ENCODE data around the gene TIAM2.
"Not testable (repeated sequence)": the region's sequence is repeated elsewhere in the genome, so short reads cannot be mapped to it uniquely, and the experiment has no call there.

Gene TIAM2

DNA sequence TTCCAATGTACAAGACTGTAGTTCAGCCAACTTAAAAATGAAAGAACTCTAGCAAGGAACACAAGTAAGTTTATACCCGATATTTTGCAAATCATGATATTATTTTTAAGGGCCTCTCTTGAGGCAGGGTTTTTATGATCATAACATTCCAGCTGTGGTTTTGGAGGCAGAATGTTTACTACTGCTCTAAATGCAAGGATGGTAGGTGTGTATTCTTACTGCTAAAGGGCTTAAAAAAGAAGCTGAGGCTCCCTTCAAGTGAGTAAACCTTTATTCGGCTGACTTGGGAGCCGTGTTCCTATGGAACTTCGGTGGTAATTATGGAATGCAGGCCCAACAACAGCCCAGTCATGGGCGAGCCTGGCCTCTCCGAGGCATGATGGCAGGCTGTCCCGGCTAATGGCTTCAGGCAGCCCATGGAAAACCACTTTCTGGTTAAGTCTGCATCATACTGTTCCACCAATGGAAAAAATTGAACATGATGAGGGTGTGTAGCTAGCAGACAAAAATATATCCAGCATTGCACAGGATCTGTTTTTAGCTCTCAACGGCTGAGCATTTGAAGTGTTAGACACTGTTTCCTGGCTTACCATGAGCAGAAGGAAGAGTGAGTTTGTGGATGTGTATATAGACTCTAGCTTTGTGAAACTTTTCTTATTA lies 111.5 kb downstream of the TIAM2 start:
- DNase-seq: no peak

DNA sequence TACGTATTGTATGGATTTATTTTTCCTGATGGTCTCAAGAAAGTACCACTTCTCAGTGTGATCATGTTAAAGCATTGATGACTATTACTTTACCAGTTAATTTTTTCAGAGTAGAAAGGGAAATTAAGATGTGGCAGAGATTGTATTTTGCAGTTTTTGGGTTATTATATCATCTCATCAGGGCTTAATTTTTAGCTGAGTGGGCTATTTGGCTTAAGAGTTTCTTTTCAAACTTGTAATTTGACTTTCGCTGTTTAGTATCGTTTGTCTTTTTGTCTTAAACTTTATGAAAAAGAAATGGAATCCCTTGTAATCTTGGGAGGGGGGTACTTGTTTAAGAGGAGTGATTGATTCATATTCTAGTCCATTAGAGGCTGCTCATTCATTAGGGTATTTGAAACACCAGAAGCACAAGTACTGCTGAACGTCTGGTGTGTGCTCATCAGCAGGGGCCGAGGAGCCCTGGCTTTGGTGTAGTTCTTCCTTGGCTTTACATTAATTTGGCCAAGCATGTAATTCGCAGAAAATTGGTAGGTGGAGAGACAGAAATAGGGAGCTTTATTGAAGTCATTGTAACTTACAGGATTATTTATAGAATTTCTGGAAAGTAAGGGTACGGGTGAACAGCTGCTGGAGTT lies 112.4 kb downstream of the TIAM2 start:
- no peak for DNase-seq

DNA sequence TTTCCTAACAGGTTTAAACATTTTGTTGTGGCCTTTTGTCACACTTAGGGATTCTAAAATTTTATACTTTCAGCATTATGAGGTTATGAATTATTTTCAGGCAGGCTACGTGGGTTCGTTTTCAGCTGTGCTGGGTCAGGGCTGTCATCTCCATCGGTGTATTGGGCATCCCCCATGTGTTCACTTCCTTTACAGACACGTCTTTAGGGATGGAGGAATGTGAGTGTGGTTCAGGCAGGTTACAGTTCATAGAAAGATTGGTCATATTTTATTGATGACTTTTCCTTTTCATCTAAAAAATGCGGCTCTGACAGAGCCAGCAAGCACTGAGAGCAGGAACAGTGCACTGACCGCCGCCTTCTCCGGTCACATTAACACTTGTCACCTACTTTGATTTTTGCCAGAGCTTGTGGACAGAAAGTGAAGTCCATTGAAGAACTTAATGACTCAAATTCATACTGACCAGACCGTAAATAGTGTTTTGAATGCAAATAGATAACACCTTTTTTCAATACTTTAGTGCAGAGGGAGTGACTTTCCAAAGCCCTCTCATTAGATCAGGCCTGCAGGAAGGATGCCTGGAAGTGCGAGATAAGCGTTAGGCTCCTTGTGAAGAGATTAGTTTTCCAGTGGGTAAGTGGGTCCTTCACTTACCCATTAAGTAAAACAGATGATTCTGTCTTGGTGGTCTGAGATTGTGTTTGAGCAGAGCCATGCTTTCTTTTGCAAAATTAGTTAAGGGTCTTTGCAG lies 113.1 kb downstream of the TIAM2 start:
- DNase-seq: no peak

DNA sequence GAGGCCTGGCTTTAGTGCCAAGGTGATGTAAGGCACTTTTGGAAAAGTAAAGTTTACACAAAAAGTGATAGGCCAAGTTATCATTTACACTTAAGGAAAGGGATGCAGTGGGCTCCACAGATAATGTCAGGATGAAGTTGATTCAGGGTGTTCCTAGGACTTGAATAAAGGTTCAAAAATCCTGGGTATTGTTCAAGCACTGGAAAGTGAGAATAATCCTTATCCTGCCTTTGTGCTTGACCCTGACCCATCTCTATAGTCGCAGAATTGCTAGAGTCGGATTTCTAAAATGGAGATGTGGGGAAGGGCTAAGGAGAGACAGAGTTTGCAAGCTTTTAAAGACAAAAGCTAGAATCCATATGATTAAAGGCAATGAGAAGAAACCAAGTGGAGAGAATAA lies 115.6 kb downstream of the TIAM2 start:
- no peak for DNase-seq

DNA sequence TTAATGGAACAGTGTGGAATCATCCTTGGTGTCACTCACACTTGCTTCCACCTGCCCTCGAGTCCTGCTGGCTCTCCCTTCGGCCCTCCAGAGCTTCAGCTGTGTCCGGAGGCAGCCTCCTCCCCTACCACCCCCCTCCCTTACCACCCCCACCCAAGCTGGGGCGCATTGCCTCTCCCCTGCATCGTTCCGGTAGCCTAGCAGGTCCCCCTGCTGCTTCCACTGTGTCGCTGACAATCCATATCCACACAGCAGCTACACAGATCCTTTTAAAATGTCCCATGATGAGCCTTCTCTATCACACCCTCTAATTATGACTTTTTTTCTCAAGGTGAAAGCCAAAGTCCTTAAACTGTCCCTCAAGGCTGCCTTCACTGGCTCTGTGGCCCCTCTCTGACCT lies 117.6 kb downstream of the TIAM2 start:
- DNase-seq: no peak

DNA sequence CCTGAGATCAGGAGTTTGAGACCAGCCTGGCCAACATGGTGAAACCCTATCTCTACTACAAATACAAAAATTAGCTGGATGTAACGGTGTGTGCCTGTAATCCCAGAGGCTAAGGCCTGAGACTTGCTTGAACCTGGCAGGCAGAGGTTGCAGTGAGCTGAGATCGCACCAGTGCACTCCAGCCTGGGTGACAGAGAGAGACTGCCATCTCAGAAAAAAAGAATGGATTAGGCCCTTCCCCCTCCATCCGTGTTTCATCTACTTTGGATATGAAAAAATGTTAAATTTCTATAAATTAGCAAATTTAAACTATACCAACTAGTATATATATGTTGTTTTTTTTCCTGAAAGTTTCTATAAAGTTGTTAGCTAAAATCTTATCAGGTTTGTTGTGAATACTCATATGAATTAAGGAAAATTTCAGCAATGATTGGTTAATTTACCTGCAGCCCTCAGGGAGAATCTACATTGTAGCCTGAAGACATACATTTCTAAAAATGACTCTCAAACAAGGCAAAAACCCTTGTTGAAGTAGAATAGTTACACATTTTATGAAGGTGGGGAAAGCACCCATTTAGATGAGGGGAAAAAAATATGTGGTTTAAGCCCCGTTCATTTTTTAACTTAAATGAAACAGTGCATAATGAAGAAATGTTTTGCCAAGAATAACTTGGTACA lies 120.9 kb downstream of the TIAM2 start:
- DNase-seq: no peak

DNA sequence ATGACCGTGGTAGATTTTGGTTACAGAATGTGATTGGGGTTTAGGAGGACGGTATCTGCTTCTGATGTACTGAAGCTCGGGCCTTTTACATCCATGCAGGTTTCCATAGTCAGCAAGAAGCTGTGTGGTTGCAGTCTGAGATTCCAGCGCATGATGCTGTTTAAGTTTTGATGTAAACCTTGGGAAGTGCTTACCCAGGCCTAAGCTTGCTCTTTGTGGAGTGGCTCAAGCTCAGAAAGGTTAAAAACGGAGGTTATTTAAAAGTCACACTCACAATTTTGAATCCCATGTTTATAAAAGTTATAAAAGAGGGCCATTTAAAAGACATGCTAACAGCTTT lies 121.4 kb downstream of the TIAM2 start:
- no peak for DNase-seq

DNA sequence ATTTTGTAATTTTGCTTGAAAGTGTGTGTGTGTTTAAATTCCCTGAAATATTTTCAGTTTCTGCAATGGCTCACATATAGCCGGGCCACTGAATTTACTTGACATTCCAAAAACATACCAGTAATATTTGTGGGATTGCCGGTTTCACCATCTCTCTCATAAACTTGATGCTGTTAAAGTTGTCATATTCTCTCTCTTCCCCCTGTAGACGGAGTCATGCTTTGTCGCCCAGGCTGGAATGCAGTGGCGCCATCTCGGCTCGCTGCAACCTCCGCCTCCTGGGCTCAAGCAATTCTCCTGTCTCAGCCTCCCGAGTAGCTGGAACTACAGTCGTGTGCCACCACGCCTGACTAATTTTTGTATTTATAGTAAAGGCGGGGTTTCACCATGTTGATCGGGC lies 122.1 kb downstream of the TIAM2 start:
- DNase-seq: no peak

DNA sequence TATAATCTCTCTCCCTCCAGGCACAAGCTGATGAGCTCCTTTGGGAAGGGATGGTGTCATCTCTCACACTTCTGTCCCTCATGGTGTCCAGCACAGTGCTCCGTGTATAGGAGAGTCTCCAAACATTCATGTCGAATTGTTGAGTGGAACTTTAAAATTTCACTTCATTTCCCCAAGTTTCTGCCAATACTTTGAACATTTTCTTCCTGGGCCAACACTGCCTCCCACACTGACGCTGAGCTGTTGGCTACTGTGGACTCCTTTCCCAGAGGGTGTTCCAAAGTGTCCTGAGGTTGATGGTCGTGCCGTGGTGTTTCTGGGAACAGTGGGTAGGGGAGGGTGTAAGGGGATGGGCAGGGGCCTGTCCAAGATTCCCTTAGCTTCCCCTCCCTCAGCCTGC lies 122.7 kb downstream of the TIAM2 start:
- no peak for DNase-seq

DNA sequence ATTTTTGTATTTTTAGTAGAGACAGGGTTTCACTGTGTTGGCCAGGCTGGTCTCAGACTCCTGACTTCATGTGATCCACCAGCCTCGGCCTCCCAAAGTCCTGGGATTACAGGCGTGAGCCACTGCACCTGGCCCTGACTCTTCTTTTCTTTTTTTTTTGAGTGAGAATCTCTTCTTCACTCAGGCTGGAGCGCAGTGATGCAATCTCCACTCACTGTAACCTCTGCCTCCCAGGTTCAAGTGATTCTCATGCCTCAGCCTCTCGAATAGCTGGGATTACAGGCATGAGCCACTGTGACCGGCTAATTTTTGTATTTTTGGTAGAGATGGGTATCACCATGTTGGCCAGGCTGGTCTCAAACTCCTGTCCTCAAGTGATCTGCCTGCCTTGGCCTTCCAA lies 124.1 kb downstream of the TIAM2 start:
- not testable (repeated sequence) for DNase-seq

DNA sequence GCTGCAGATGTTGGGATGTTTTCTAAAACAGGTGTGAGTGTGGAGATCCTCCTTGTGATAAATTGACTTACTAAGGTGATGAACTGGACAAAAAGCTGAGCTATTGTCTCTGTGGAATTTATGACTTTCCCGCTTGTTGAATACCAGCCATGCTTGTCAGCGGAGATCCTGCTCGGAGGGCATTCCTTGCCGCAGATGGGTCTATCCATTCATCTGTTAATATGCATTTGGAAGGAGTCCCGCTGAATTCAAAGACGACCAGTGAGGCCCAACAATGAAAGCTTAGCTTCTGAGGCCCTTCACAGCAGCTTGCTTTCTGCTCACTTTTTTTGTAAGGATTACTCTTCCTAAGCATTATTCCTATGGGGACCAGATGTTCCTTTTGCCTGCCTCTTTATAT lies 124.9 kb downstream of the TIAM2 start:
- DNase-seq: no peak

DNA sequence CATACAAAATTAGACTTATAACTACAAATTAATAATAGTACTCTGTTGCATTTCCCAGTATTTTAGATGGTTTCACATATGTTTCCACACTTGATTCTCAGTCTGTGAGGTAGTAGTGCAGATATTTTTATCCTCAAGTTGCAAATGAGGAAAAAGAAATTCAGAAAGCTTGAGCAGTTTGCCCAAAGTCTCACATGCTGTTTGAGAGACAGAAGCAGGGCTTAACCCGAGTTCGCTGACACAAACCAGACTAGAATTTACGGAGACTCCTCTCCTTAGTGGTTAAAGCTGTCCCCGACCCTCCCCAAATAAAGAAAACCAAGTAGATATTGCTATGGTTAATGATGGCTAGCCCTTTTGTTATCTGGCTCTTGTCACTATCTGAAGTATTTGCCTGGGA lies 126.2 kb downstream of the TIAM2 start:
- DNase-seq: no peak

DNA sequence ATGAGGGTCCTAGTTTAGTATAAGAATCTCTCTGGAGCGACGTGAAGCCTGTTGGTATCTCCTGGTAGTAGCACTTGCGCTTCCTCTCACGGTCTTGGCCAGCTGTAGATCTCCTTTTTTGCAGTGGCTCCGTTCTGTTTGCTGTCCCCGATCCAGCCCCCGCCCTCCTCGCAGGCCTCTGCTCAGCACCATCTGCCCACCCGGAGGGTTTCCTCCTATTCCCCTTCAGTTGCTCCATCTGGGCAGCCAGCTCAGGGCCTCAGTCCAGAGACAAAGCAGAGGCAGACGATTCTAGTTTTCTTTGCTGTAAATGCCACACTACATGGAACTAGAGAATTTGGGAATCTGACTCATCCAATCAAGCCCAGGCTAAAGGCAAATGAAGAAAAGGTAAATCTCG lies 126.6 kb downstream of the TIAM2 start:
- DNase-seq: no peak

DNA sequence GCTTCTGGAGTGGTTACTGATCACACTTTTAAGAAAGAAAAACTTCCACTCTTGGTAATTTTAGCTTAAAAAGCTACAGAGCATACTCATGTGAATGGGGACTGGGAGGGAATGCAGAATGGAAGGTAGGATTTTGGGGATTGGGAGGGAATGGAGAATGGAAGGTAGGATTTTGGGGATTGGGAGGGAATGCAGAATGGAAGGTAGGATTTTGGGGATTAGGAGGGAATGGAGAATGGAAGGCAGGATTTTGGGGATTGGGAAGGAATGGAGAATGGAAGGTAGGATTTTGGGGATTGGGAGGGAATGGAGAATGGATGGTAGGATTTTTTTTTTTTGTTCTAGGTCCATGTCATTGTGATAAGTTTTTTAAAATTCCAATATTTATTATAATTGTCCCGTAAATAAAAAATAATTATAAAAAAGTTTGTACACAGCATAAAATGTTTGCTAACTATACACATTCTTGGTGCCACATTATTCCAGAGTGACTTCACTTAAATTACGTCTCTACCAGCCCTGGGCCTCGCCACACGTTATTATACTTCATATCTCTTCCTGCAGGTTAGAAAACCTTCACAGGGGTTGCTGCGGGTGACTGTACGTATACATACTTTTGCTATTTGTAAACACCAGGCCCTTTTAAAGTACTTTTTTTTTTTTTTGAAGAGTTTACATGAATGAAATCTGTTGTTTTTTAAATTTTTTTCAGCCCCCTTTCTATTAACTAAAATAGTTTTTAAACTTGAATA lies 127.3 kb downstream of the TIAM2 start:
- no peak for DNase-seq

DNA sequence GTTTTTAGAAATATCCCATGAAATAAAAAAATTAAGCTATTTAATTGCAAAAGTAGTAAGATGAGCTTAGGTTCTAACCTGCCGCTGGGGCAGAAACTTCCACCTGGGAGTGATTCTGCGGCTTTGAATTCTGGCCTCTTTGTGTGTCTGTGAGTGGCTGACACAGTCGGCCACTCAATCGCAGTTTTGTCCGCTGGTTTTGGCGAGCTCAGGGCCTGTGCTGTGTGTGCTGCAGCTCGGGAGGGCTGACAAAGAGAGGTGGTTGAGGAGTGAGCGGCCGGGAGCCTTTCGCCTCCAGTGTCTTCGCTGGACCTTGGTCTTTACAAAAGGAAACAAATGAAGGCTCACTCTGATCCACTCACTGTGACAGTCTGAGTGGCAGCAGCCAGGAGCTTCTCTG lies 128.4 kb downstream of the TIAM2 start:
- no peak for DNase-seq

DNA sequence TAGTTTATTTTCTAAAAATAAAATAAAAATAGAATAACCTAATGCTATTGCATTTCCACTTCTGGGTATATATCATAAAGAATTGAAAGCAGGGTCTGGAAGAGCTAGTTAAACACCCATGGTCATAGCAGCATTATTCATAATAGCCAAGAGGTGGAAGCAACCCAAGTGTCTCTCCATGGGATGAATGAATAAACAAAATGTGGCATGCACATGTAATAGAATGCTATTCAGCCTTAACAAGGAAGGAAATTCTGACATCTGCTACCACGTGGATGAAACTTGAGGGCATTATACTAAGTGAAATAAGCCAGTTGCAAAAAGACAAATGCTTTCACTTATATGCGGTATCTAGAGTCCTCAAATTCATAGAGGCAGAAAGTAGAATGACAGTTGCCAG lies 130.8 kb downstream of the TIAM2 start:
- no peak for DNase-seq

DNA sequence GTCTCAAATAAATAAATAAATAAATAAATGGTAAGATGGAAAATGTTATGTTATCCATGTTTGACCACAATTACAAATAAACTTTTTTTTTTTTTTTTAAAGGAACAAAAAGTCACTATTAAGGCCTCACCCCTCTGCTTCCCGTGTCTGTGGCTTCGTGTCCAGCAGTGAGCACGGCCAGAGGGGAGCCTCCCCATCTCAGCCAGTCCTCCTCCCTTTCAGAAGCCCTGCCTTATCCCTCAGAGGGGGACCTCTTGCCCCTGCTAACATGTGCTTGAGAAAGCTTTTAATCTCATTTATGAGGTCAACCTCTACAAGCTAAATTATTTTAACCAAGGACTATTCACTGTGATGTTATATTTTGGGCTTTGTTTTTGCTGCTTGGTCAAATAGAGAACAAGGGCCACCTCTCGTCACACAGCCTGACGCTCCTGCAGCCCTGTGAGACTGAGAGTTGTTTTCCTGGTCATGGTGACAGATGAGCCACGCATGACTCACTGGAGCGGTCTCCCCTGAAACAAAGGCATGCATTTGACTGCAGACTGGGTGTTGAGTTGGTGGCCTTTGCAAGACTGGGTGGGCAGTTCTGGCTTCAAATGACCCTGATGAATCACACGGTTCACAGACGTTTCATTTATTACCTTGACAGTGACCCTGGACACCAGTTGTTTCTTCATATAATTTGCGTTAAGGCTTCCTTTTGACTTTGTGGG lies 131.8 kb downstream of the TIAM2 start:
- DNase-seq: peak in 1 of 2 experiments; percentile 2

DNA sequence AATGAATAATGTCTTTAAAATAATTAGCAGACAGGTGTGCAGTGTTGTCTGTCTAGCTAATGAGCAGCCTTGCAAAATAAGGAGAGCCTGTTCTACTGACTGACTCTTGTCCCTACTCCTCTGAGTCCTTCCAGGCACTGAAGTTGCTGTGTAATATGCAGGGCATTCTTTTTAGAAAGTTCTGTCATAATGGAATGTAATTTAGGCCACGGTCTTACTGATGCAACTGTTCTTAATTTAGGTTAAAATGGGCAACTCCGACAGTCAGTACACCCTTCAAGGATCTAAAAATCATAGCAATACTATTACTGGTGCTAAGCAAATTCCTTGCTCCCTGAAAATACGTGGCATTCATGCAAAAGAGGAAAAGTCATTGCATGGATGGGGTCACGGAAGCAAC lies 133.9 kb downstream of the TIAM2 start:
- DNase-seq: no peak

DNA sequence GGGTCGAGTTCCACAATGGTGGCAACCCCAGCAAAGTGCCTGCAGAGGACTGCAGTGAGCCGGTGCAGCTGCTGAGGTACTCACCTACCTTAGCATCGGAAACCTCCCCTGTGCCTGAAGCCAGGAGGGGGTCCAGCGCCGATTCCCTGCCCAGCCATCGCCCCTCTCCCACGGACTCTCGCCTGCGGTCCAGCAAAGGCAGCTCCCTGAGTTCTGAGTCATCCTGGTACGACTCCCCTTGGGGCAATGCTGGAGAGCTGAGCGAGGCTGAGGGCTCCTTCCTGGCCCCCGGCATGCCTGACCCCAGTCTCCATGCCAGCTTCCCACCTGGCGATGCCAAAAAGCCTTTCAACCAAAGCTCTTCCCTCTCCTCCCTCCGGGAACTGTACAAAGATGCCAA lies 134.6 kb downstream of the TIAM2 start:
- DNase-seq: no peak

DNA sequence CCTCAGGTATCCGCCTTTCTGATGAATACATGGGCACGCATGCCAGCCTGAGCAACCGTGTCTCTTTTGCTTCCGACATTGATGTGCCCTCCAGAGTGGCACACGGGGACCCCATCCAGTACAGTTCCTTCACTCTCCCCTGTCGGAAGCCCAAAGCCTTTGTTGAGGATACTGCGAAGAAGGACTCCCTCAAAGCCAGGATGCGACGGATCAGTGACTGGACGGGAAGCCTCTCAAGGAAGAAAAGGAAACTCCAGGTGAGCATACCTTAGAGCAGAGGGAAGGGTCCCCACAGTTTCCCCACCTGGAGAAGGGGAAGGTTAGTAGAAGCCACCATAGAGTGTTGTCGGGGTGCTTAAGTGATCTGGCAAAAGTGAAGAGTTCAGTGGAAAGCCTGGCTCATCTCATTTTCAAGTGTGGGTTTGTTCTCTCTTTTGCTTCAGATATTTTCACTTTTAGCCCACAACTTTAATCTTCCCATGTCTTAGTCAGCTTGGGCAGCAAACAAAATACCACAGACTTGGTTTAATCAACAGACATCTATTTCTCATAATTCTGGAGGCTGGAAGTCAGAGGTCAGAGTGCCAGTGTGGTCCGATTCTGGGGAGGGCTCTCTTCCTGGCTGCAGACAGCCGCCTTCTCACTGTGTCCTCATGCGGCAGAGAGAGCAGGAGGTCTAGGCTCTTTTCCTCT lies 135.2 kb downstream of the TIAM2 start:
- no peak for DNase-seq

DNA sequence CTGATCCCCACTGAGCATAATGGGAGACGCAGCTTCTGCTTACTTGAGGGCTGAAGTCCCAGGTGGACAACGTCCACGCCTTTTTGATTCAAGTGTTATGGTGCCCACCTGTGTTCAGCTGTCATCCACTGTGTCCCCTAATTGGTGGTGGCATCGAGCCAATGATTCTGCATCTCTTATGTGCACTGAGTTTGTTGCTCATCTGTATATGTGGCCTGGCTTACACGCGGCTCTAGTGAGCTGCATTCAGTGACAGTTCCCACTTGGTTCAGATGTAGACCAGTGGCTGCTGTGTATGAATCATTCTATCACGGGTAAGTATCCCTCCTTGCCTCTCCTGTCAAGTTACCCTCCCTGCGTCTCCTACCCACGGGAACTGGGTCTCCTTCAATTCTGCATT lies 137.5 kb downstream of the TIAM2 start:
- no peak for DNase-seq

DNA sequence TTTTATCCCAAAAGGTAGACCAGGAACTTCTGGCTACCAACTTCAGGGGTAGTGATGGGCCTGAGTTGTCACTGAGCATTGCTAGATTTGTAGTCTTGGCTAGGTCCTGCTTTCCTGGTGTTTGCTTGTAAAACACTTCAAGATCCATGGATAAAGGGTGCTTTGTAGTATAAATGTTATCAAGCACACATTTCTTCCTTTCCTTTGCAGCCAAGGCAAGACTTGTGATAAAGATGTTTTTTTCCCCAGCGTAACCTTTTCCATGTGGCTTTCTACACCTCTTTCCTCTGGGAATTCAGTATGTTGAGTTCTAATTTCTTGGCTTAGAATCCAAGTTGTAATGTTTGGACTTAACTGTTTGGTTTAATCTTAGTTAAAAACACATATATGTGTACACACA lies 145.9 kb downstream of the TIAM2 start:
- no peak for DNase-seq
